HepG2 (cell line): Measurements from ENCODE around the gene KRTCAP2. TPM values are rescaled to one million over a fixed set of nuclear protein-coding genes. Genes with fewer than 3 reads are reported as not detected.

Experiments used
- CBFB ChIP-seq: sonication (generic); formaldehyde crosslinking; IDR thresholded peaks from 2 replicates; pipeline ENCODE4 v1.4.0; 2020; ENCODE audit warnings: missing genetic modification reagents
- CCAR2 ChIP-seq: fragments of 200-400 bp; formaldehyde crosslinking; optimal IDR thresholded peaks from 2 replicates; pipeline ENCODE3; 2018; ENCODE audit warnings: low read depth, mild to moderate bottlenecking, low read length, moderate library complexity
- CREB1 ChIP-seq, 2 experiments: fragments of 450-650 bp in 1 of 2; IDR thresholded peaks; 2 replicates each; pipeline ENCODE4 v1.6.1; 2016 to 2017; ENCODE audit warnings: control low read depth in 1 of 2, mild to moderate bottlenecking in 1 of 2, missing compliant biosample characterization in 1 of 2, missing genetic modification characterization in 1 of 2
- DNMT1 ChIP-seq: sonication (generic); formaldehyde crosslinking; IDR thresholded peaks from 2 replicates; pipeline ENCODE4 v1.5.1; 2020; ENCODE audit warnings: mild to moderate bottlenecking, missing genetic modification reagents
- DR1 ChIP-seq: sonication (generic); formaldehyde crosslinking; IDR thresholded peaks from 2 replicates; pipeline ENCODE4 v1.8.0; 2021; ENCODE audit warnings: mild to moderate bottlenecking, missing genetic modification reagents, inconsistent platforms
- FOXK1 ChIP-seq: sonication (generic); formaldehyde crosslinking; IDR thresholded peaks from 2 replicates; pipeline ENCODE4 v1.4.0; 2020; ENCODE audit warnings: low read depth, missing genetic modification reagents, borderline replicate concordance
- HCFC1 ChIP-seq: fragments of 150-350 bp; IDR thresholded peaks from 2 replicates; pipeline ENCODE4 v1.6.1; 2014; ENCODE audit warnings: low read depth, low read length
- NBN ChIP-seq: fragments of 450-650 bp; conservative IDR thresholded peaks from 2 replicates; pipeline ENCODE4 v1.6.1; 2017
- PRPF4 ChIP-seq: fragments of 200-400 bp; formaldehyde crosslinking; IDR thresholded peaks from 2 replicates; pipeline ENCODE4 v1.6.1; 2016; ENCODE audit warnings: low read length, low read depth; ENCODE audit not compliant: poor library complexity, severe bottlenecking
- REXO4 ChIP-seq: sonication (generic); formaldehyde crosslinking; IDR thresholded peaks from 2 replicates; pipeline ENCODE4 v1.8.0; 2022; ENCODE audit warnings: missing genetic modification reagents, mild to moderate bottlenecking, borderline replicate concordance
- RXRA ChIP-seq: sonication (generic); formaldehyde crosslinking; IDR thresholded peaks from 2 replicates; pipeline ENCODE4 v1.5.1; 2020; ENCODE audit warnings: missing genetic modification reagents
- ZHX1 ChIP-seq: sonication (generic); formaldehyde crosslinking; IDR thresholded peaks from 2 replicates; pipeline ENCODE4 v1.8.1; 2022; ENCODE audit warnings: low read depth, mild to moderate bottlenecking, missing genetic modification reagents
- ZNF20 ChIP-seq: sonication (generic); formaldehyde crosslinking; IDR thresholded peaks from 2 replicates; pipeline ENCODE4 v1.4.0; 2020; ENCODE audit warnings: mild to moderate bottlenecking, moderate library complexity, missing genetic modification reagents
- ZNF430 ChIP-seq: sonication (generic); formaldehyde crosslinking; IDR thresholded peaks from 2 replicates; pipeline ENCODE4 v1.9.0; 2021; ENCODE audit warnings: mild to moderate bottlenecking, missing genetic modification reagents
- ZNF550 ChIP-seq: sonication (generic); formaldehyde crosslinking; IDR thresholded peaks from 2 replicates; pipeline ENCODE4 v1.4.0; 2020; ENCODE audit warnings: mild to moderate bottlenecking, missing genetic modification reagents, borderline replicate concordance
- ZNF816 ChIP-seq: sonication (generic); formaldehyde crosslinking; IDR thresholded peaks from 2 replicates; pipeline ENCODE4 v1.8.0; 2022; ENCODE audit warnings: missing genetic modification reagents, mild to moderate bottlenecking, borderline replicate concordance
- ZSCAN5A ChIP-seq: sonication (generic); formaldehyde crosslinking; IDR thresholded peaks from 2 replicates; pipeline ENCODE4 v1.8.0; 2022; ENCODE audit warnings: mild to moderate bottlenecking, missing genetic modification reagents, borderline replicate concordance
- polyA plus RNA-seq, 8 experiments: library from polyadenylated mRNA; depleted of rRNA in 3 of 8; stranded (reverse) in 7 of 8; unstranded in 1 of 8; fragments of >200 nt; fragmentation: Illumina TruSeq in 4 of 8; extraction: Trizol in 4 of 8; gene quantifications; 2 replicates each; pipeline versions ENCODE4 v1.2.1 to v1.2.3, GENCODE V29; 2011 to 2016; ENCODE audit warnings: low read depth in 4 of 8, missing spikeins in 1 of 8, mixed read lengths in 1 of 8; ENCODE audit not compliant: insufficient read depth in 1 of 8
- total RNA-seq, 5 experiments: library from RNA; depleted of rRNA; stranded (reverse); fragments of >200 nt; fragmentation: Illumina TruSeq; extraction: Trizol; gene quantifications; 2 replicates each; pipeline ENCODE4 v1.2.3, GENCODE V29; 2016; ENCODE audit warnings: low read depth in 1 of 5
- TF ChIP-seq, protein P1 (sequence below): sonication (generic); formaldehyde crosslinking; IDR thresholded peaks from 2 replicates; pipeline ENCODE4 v1.4.0; 2020; ENCODE audit warnings: mild to moderate bottlenecking, missing genetic modification reagents

Gene KRTCAP2
- total and polyA plus RNA-seq, 2 of the 13 experiments (the other 11 are each of a cell fraction or from before 2014, with no cell fraction given): 77.3 to 79.4 TPM

GRCh38 chr1:155178441-155179111 lies 5.5 kb upstream of the KRTCAP2 start (continued):
- TF ChIP-seq, protein P1, sequence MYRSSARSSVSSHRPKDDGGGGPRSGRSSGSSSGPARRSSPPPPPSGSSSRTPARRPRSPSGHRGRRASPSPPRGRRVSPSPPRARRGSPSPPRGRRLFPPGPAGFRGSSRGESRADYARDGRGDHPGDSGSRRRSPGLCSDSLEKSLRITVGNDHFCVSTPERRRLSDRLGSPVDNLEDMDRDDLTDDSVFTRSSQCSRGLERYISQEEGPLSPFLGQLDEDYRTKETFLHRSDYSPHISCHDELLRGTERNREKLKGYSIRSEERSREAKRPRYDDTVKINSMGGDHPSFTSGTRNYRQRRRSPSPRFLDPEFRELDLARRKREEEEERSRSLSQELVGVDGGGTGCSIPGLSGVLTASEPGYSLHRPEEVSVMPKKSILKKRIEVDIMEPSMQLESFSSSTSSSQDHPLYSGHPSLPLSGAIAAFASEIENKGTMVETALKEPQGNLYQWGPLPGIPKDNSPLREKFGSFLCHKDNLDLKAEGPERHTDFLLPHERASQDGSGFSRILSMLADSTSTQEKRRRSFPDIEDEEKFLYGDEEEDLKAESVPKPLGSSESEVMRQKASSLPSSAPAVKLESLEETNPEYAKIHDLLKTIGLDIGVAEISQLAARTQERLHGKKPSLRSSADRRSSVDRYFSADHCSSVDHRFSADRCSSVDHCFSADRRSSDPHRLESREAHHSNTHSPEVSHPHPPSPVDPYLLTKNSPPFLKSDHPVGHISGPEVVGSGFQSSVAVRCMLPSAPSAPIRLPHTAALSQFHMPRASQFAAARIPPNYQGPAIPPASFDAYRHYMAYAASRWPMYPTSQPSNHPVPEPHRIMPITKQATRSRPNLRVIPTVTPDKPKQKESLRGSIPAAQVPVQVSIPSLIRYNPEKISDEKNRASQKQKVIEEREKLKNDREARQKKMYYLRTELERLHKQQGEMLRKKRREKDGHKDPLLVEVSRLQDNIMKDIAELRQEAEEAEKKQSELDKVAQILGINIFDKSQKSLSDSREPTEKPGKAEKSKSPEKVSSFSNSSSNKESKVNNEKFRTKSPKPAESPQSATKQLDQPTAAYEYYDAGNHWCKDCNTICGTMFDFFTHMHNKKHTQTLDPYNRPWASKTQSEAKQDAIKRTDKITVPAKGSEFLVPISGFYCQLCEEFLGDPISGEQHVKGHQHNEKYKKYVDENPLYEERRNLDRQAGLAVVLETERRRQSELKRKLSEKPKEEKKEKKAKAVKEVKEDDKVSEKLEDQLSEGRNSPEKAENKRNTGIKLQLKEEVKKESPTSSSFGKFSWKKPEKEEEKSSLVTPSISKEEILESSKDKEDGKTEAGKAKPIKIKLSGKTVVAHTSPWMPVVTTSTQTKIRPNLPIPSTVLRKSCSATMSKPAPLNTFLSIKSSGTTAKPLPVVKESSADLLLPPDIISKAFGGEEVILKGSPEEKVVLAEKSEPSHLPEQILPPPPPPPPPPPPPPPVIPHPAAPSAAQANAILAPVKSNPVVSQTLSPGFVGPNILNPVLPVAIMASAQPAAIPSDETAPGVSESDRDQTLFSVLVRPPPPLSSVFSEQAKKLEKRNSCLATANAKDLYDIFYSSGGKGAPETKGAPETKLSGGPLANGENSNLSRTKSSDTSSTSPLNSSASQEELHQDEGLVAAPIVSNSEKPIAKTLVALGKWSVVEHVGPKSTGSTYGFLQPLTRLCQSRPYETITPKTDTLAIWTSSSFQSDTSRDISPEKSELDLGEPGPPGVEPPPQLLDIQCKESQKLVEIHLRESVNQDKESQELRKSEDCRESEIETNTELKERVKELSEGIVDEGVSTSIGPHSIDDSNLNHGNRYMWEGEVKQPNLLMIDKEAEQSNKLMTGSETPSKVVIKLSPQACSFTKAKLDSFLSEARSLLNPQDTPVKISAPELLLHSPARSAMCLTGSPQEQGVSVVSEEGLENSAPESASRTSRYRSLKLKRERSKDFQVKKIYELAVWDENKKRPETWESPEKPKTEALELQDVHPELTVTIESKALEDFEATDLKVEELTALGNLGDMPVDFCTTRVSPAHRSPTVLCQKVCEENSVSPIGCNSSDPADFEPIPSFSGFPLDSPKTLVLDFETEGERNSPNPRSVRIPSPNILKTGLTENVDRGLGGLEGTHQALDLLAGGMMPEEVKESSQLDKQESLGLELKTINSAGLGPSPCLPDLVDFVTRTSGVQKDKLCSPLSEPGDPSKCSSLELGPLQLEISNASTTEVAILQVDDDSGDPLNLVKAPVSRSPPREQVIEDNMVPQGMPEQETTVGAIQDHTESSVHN (CRISPR knock-in tag): no peak
- TF ChIP-seq NBN (no peak), REXO4 (no peak), HCFC1 (no peak), ZHX1 (CRISPR knock-in tag) (no peak), CCAR2 (no peak), DR1 (CRISPR knock-in tag) (no peak), DNMT1 (CRISPR knock-in tag) (no peak), CBFB (CRISPR knock-in tag) (no peak), PRPF4 (no peak), ZNF550 (CRISPR knock-in tag) (no peak), RXRA (CRISPR knock-in tag) (peak; percentile 90), ZNF430 (CRISPR knock-in tag) (no peak), ZNF20 (CRISPR knock-in tag) (no peak), CREB1 (IDR thresholded peaks at IDR 0.05) (no peak), CREB1 (CRISPR knock-in tag; IDR thresholded peaks at IDR 0.05) (no peak), ZNF816 (CRISPR knock-in tag) (no peak), FOXK1 (CRISPR knock-in tag) (0 out of 2 replicates have a peak, but pooled peaks have one; percentile 49), ZSCAN5A (CRISPR knock-in tag) (no peak)
